GDM1 (cell line): ENCODE data around the gene POP7.

Source experiments
- DNase-seq: peaks from one replicate; lab custom pipeline; 2025; lab: John Stamatoyannopoulos, UW

The POP7 gene

DNA sequence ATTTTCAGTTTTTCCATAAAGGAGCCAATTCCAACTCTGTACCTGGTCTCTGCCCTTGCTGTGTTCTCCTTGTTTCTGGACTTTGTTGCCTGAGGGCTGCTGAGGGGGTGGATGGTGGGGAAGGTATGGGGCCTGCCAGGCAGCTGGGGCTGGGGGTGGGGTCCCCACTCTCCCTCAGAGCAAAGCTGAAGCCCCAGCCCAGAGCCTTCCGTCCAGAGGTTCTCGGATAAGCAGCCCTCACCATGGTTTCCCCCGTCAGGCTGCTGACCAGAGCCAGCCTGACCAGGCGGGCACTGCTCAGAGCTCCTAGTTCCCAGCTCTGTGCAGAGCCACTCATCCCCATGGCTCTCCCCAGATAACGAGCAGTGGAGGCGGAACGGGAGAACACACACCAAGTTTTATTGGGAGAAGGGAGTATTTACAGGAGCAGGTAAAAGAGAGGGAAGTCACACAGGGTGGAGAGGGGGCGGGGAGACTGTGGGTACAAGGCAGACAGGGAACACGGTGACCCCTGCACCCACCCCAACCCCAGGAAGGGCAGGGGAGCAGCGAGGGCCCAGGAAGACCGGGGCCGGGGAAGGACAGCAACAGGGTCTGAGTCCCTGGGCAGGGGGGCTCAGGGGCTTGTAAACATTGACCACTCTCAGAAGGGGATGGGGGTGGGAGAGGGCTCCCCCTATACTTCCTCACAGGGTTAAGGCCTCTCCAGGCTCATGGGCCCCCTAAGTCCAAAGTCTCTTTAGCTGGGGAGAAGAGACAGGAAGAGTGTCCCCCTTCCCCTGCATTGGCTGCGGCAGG, 26.6 kb upstream of the POP7 start:
- DNase-seq = no peak

DNA sequence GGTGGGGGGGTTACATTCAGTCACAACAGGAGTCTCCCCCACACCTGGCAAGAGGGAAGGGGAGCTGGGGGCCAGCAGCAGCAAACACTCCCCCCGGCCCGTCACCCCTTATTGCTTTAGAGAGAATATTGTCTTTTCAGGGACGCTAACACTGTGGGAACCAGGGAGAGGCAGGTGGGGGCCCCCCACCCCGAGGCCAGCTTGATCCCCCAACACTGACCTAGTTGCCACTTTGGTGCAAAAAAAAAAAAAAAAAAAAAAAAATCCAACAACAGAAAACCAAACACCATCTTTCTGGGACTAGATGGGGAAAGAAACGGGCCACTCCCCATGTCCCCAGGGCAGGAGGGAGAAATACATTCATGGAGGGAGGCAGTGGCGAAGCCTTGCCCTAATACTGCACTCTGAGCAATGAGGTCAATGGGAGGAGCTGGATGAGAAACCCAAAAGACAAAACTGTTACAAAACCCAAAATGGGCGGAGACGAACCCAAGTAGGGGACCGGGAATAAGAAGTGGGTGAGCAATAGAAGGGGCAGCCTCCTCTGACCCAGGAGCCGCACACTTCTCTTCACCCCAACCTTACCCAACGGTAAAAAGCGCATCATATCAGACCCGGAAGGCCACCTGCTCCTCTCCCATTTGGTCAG, 25.9 kb upstream of the POP7 start:
- DNase-seq = no peak

DNA sequence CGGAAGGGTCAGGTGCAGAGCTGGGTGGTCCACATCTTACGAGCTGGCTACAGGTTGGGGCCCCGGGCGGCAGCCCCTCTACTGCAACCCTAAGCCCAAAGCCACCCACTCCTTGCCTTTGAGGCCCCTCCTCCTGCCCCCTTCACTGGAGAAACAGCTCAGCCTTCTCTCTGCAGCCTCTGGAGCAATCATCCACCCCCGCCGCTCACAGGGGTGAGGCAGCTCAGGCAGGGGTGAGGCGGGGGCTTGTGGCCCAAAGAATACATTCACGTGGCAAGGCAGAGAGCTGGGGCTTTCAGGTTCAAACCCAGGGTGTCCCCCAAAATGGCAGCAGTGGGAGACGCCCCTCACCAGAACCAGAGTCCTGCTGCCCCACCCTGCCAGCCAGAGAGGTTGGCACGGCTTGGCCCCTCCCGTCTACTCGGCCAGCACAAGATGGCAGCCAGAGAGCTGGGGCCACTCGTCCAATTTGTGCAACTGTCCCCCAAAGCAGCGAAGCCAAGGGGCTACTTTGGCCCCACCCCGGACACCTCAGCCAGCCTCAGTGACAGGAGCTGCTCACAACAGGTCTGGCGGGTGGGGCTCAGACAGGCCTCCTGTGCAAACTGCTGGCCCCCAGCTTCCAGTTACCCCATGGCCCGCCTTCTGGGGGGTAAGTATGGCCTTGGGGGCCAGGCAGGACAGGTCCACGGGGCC, 25.2 kb upstream of the POP7 start:
- no peak for DNase-seq

DNA sequence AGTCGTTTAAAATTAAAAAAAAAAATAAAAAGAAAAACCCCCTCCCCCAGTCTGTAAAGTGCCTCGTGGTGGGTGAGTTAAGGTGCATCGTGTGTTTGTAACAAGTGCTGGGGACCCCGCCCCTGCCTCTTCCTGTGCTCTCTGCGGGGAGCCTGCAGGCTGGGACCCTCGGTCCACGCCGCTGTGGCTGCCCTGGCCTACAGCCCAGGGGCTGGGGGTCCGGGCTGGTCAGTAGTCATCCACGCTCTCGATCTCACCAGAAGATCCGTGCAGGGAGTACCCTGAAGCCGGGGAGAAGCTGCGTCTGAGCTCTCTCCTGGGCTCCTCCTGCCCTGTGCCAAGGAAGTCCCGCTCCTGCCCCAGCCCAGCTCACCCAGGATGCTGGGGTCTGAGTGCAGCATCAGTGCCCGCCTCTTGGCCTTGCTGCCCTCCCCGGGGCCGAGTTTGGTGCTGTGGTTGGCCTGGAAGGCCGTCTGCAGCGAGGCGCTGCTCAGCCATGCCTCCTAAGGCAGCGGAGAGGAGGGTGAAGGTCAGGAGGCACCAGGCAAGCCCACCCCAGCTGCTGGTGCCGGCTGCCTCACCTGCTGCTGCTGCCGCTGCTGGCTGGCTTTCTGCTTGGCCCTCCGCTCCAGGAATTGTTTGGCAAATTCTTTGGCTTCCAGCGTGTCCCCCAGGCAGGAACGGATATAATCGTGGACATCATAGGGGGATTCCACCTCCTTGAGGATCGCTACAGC, 24.3 kb upstream of the POP7 start:
- DNase-seq = no peak

DNA sequence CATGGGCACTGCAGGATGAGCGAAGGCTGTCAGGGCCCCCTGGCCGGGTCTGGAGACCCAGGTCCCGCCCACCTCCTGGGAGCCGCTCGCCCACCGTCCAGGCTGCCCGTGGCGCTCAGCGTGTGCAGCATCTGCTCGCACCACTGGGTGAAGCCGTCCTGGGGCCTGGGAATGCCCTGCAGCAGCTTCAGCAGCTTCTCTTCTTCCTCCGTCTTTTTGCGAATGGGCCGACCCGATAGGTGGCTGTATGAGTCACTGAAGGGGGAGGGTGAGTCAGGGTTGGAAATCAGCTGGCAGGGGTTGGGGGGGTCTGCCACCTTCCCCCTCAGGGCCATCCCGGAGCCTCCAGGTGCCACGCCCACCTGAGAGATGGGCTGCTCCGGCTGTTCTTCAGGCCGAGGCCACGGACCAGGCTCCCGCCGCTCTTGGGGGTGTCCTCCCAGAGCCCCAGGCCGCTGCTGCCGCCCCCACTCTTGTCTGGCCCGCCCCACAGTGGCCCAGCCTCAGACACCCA, 23.6 kb upstream of the POP7 start:
- no peak for DNase-seq

DNA sequence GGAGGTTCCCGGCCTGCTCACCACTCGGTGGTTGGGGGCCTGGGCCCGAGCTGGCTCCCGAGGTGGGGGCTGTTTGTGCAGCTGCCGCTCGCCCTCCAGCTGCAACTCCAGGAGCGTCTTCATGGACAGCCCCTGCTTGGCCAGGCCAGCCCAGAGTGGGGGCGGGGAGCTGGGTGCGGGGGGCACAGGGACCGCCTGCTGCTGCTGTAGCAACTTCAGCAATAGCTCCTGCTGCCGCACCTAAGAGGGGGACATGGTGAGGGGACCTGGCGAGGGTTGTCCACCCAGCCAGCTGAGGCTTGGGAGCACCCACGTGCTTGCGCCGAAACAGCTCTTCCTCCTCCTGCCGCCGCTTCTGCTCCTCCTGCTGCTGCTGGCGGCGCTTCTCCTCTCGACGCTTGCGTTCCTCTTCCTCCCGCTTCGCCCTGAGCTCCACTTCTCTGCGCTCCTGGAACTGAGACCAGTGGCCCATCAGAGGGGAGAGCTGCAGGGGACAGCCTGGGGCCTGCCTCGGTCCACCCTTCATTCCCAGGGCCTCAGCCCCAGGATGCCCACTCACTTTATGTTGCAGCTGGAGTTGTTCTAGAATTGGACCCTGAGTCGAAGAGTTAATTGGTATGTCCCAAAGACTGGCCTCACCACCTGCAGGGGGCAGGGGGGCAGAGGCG, 22.8 kb upstream of the POP7 start:
- DNase-seq = no peak

DNA sequence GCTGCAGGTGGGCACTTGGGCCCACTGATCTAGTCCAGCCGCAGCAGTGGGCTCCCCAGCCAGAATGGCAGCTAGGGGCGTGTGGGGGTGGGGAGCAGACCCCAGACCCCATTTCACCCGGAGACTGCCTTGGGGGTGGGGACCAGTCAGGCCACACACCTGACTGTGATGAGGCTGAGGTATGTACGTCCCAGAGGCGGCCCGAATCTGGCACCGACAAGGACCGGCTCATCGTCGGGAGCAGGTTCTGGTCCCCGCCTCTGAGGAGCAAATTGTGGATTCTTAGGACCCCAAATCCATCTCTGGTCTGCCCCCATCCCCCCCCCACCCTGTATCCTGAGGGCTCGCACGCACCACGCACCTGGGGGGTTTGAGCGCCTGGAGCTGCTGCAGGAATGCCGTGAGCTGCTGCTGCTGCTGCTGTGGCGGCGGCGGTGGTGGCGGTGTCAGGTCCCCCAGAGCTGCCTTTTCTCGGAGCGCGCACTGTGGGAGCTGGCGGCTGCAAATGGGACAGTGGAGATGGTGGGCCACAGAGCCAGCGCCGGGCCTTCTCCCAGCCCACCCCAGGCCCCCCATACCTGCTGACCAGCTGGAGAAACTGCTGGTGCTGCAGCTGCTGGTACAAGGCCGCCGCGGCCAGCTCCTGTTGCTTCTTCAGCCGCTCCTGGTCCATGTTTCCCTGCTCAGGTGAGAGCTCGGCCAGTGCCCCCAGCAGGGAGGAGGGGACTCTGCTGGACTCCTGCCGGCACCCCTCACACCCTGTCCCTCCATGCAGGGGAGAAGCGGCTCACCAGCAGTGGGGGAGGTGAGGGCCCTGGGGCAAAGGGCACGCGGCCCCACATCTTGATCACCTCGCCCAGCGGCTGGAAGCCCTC, 22.0 kb upstream of the POP7 start:
- DNase-seq = no peak

DNA sequence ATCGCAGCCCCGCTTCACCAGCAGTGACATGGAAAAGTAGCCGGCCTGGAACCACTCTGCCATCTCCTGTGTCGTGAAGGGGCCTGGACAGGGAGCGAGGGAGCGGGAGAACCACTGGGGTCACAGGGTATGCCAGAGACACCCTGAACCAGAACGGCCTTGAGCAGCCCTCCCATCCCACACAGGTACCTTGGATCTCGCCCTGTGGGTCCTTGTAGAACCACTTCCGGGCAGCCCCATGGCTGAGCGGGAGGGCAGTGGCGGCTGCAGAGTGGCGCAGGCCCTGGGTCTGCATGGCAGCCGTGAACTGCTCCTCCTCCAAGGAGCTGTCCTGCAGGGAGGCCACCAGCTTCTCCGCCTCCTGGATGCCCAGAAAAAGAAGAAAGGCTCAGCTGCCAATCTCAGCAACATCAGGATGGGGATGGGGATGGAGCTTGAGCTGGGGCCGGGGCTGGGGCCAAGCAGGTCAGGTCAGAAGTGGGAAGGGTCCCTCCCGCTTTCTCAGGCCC, 21.3 kb upstream of the POP7 start:
- no peak for DNase-seq

DNA sequence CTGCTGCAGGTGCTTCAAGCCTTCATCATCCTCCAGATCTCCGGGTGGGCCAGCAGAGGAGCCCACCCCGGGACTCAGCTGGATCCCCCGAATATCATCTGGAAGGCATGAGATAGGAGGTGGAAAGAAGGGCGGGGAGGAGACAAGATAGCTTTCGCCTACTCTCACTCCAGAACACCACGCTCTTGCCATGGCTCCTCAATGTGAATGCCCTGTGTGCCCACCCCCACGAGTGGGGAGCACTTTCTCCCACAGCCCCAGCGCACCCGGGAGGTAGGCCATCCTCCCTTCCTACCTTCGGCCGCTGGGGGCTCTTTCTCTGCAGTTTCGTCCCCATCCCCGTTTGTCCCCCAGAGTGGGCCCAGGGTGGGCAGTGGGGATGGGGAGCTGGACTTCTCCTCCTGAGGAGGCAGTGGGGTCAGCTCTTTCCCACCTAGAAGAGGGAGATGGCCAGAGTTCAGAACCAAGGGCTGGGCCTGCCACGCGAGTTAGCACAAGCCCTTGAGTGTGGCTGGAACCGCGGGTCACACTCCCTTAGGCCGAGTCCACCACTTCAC, 20.8 kb upstream of the POP7 start:
- no peak for DNase-seq

DNA sequence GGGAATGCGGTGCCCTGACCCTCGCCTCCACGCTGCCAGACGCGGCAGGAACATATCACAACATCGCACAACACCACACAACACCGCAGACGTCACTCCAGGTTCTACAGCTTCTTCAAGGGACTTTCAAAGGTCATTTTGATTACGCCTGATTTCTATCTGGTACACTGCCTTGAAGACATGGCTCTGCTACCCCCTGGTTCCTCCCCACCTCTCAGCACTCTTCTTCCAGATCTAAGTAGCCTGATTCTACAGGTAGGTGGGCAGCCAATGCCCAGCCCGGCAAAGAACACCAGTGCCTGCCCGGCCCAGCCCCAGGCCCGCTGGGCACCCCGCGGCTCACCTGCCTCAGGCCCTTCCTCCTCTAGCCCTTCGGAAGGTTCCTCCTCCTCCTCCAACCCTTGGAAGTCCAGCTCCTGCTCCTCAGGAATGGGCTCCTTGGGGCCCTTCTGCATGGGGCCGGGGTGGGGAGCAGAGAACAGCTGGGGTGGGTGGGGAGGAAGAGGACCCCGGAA, 20.2 kb upstream of the POP7 start:
- DNase-seq = no peak

DNA sequence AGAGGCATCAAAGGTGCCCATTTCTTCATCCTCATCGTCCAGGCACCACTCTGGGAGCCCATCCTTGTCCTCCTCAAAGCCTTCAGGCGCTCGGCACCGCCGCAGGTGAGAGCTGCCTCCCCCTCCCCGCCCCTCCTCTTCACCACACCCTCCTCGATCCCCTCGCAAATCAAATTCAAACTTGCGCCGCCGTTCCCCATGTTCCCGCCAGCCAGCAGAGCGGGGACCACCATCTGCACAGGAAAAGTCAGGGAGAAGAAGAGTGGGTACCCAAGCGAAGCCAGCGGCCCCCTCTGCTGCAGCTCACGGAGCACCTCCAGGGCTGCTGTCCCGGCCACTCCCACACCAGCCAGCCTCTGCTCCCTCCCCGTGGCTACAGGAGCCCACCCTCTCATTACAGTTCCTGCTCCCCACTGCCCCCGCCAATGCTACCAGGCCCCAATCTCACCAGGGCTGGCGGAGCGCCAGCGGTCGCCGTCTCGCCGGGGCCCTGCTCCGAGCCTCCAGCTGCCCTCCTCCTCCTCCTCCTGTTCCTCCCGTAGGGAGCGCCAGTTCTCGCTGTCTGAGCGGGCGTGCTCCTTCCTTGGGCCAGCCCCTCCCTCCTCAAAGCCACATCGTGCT, 19.6 kb upstream of the POP7 start:
- no peak for DNase-seq

DNA sequence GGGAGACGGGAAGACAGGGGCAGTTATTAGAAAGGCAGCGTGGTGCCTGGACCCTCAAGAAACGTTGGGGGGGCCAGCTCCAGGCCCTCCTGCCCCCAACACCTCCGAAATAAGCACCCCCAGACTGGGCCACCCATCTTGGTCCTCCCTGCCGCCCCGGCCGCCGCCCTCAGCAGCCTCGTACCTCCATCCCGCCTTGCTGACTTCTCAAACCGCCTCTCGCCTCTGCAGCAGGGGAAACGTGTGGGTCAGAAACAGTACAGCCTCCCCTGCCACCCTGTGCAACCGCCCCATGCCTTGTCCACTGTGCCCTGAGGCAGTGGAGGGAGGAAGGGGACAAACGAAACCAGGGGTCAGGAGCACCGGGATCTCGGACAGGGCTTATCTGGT, 19.1 kb upstream of the POP7 start:
- DNase-seq = no peak

DNA sequence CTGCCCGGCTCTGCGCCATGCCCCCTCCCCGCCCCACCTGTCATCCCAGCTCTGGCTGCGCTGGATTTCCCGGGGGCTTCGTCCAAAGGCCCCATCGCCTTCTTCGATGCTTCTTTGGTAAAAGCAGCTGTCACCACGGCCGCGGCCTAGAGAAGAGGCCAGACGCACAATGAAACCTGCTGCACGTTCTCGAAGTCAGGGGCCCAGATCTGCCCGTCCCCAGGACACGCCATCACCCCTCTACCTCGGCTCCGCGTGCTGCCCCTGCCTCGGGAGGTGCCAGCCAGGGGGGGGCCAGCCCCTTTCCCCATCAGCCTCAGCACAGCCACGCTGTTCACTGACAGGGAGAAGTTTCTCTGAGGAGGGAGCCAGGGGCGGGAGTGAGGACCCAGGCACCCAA, 18.7 kb upstream of the POP7 start:
- no peak for DNase-seq

DNA sequence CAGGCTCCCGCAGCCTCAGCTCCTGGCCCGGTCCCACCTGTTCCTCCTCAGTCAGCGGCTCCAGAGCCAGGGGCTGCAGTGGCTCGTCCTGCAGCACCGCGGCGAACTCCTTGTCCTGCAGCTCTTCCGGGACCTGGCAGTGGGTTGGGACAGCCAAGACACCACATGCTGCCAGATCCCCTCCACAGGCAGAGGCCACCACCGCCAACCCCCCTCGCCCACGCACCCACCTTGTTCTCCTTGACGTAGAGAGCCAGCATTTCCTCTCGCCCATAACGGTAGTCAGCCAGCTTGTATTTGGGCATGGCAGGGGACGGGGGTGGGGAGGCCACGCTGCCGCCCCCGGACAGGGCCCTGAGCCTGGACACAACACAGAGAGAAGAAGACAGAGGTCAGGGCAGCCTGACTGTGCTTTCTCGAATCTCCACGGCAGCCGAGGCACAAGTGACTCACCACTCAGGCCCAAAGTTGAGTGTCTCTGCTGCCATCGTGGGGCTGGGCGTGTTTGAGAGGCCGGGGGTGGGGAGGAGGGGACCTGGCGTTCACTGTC, 18.1 kb upstream of the POP7 start:
- DNase-seq = no peak

DNA sequence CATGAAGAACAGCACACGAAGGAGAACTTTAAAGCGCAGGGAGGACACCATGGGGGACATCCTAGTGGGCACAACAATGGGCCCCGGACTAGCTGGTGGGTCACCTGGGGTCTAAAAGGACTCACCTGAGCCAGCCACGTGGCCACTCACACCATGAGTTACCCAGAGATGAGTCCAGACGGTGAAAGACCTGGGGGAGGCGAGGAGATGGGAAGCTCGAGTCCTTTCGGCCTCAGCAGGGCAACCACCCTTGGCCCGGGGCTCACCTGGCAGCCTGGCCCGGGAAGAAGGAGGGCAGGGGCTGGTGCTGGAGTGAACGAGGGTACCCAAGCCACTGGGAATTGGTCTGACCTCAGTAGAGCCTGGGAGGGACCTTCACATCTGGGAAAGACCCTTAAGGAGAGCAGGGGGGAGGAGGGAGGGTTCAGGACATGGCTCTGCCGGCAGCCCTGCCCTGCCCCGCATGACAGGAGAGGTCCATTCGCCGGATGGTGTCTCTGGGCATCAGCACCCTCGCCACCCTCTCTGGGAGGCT, 17.5 kb upstream of the POP7 start:
- no peak for DNase-seq

DNA sequence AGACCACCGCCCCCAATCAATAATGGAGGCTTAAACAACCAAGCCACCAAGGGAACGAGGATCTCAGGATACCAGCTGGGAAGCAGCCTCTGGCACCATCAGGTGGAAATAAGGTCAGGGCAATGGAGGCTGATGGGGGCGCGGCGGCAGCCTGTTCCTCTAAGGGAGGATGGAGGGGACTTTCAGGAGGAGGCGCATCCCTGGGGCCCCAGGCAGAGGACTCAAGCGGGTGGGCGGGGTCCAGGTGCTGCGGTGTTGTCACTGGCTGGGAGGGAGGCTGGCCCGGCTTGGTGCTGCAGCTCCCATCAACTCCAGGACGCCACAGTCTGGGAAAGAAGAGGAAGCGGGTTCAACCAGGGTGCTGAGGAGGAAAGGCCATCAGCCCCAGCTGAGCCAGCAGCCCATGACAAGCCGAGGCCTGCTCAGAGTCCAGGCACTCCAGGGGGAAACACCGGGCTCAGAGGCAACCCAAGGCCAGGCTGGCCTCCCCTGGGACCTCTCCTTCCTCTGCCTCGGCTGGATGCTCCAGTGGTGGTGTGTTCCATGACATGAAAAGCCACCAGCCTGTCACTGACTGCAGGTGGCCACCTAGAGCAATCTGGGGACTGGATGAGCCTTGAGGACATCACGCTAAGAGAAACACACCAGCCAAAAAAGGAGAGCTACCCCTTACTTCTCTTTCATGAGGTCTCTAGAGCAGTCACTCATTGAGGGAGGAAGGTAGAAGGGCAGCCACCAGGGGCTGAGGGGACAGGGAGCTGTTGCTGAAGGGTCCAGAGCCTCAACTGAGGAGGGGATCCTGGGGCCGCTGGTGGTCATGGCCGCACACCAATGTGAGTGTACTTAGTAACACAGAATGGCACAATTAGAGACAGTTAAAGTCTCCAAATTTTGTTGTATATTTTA, 16.4 kb upstream of the POP7 start:
- DNase-seq = no peak

DNA sequence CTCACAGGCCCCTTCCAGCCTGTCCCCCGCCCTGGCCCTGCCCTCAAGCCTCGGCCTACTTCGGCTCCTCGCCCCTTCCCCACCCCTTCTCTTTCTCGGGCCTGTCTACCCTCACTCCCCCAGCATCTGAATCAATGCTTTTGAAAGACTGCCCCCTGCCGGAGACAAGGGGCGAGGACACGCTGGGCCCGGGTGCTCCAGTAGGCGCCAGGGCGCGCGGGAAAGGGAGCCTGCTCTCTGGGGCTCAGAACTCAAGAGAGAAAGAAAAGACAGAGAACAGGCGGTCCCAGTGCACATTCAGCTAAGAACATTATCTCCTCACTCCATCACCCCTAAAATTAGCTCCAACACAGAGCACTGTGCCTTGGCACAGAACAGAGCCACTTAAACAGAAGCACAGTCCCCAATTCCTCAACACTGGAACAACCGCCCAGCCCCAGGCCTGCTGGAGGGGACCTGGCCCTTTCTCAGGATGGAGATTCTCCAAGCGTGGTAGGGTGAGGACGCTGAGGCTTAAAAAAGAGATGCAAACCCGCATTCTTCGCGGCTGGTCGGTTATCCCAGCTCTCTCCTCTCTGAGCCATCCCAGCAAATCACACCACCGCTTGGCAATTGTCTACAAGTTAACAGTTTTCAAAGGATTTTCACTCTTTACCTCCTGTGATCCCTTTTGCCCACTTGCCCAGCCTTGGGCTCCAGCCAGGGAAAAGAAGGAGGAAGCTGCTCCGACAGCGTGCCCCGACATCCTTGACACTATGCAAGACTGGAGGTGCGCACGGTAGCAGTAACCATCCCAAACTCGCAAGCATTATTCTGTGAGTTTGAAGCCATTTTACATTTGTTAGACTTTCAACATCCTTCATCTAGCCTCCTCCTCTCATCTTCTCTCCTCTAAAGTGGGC, 14.0 kb upstream of the POP7 start:
- DNase-seq = peak; percentile 56
